Measurements from ENCODE around the gene SOD2. TPM values are rescaled to one million over a fixed set of nuclear protein-coding genes. Genes with fewer than 3 reads are reported as not detected.

SOD2 gene
- total RNA-seq, 4 donors from 2014 or later, result 147 to 927 (median 395) TPM

GRCh38 chr6:159681191-159681880, 11.7 kb downstream of the SOD2 start:
- no peaks in the 10 kb centered on the region for H3K27me3 ChIP-seq
- DNase-seq (ENCODE audit: extremely low spot score), result no peak
- intact Hi-C loops (cut with DNase I), result no loop called here
- H3K36me3 ChIP-seq, result peaks cover 22 to 94% (median 65%) of the 10 kb centered on the region in 4 donors
- WGBS, result 79% methylated on average over 10 of the region's 10 CpGs
- TF ChIP-seq EP300 (IDR thresholded peaks at IDR 0.05) (no peak), POLR2AphosphoS5 (IDR thresholded peaks at IDR 0.05) (no peak), POLR2A (IDR thresholded peaks at IDR 0.05; ENCODE audit: low read depth) (no peak), CTCF (IDR thresholded peaks at IDR 0.05) (no peak)
- H3K27ac ChIP-seq (replicated peaks in 1 of 4), result peak overlapping the region in 2 of 4 donors; percentile 1 to 39
- no peak overlapping the region for H3K4me3 ChIP-seq
- peaks cover 11 to 69% (median 58%) of the 10 kb centered on the region in 4 donors for H3K4me1 ChIP-seq
- no peaks in the 10 kb centered on the region for H3K9me3 ChIP-seq

GRCh38 chr6:159680104-159680503, 12.9 kb downstream of the SOD2 start:
- Histone ChIP-seq H3K9me3 (no peaks in the 10 kb centered on the region), H3K27ac (replicated peaks in 1 of 4) (peak overlapping the region; percentile 5 to 59 (median 36)), H3K27me3 (no peaks in the 10 kb centered on the region), H3K36me3 (peaks cover 22 to 82% (median 56%) of the 10 kb centered on the region in 4 donors), H3K4me3 (no peak overlapping the region), H3K4me1 (peaks cover 11 to 61% (median 48%) of the 10 kb centered on the region in 4 donors)
- no peak for TF ChIP-seq CTCF (IDR thresholded peaks at IDR 0.05)
- no peak for TF ChIP-seq POLR2A (IDR thresholded peaks at IDR 0.05; ENCODE audit: low read depth)
- TF ChIP-seq POLR2AphosphoS5 (IDR thresholded peaks at IDR 0.05), result no peak
- TF ChIP-seq EP300 (IDR thresholded peaks at IDR 0.05), result no peak
- 40% methylated on average over 3 of the region's 3 CpGs for WGBS
- DNase-seq (ENCODE audit: extremely low spot score), result no peak
- intact Hi-C loops (cut with DNase I), result no loop called here

GRCh38 chr6:159679091-159680077, 13.7 kb downstream of the SOD2 start:
- H3K27me3 ChIP-seq, result no peaks in the 10 kb centered on the region
- 64% methylated on average over 5 of the region's 5 CpGs for WGBS
- peaks cover 11 to 56% (median 45%) of the 10 kb centered on the region in 4 donors for H3K4me1 ChIP-seq
- intact Hi-C loops (cut with DNase I), result no loop called here
- peak overlapping the region; percentile 5 to 59 (median 36) for H3K27ac ChIP-seq (replicated peaks in 1 of 4)
- no peak overlapping the region for H3K4me3 ChIP-seq
- peaks cover 22 to 74% (median 49%) of the 10 kb centered on the region in 4 donors for H3K36me3 ChIP-seq
- no peak for TF ChIP-seq EP300 (IDR thresholded peaks at IDR 0.05)
- no peak for TF ChIP-seq POLR2AphosphoS5 (IDR thresholded peaks at IDR 0.05)
- H3K9me3 ChIP-seq, result no peaks in the 10 kb centered on the region
- DNase-seq (ENCODE audit: extremely low spot score), result peak; percentile 57

- intact Hi-C loops (cut with DNase I), result no loop called here
- Histone ChIP-seq H3K36me3 (peaks cover 18 to 66% (median 41%) of the 10 kb centered on the region in 4 donors), H3K27me3 (no peaks in the 10 kb centered on the region), H3K4me3 (no peak overlapping the region), H3K4me1 (peaks cover 11 to 48% (median 40%) of the 10 kb centered on the region in 4 donors), H3K9me3 (no peaks in the 10 kb centered on the region), H3K27ac (replicated peaks in 1 of 4) (peak overlapping the region in 1 of 4 donors; percentile 3)
- peak; percentile 37 for DNase-seq (ENCODE audit: extremely low spot score)
- 94% methylated on average over 3 of the region's 3 CpGs for WGBS
- TF ChIP-seq POLR2AphosphoS5 (IDR thresholded peaks at IDR 0.05), result no peak
- TF ChIP-seq POLR2A (IDR thresholded peaks at IDR 0.05; ENCODE audit: low read depth), result no peak
- TF ChIP-seq EP300 (IDR thresholded peaks at IDR 0.05), result no peak
Measured at GRCh38 chr6:159678574-159678973, 14.5 kb downstream of the SOD2 start.

- DNase-seq (ENCODE audit: extremely low spot score), result peak; percentile 57
- Histone ChIP-seq H3K4me3 (no peak overlapping the region), H3K27me3 (no peaks in the 10 kb centered on the region), H3K4me1 (peaks cover 8 to 39% (median 33%) of the 10 kb centered on the region in 4 donors), H3K9me3 (no peaks in the 10 kb centered on the region), H3K36me3 (peaks cover 14 to 57% (median 33%) of the 10 kb centered on the region in 4 donors), H3K27ac (replicated peaks in 1 of 4) (peak overlapping the region in 1 of 4 donors; percentile 23)
- intact Hi-C loops (cut with DNase I), result no loop called here
- WGBS, result 88% methylated on average over 5 of the region's 5 CpGs
- TF ChIP-seq POLR2A (IDR thresholded peaks at IDR 0.05; ENCODE audit: low read depth), result no peak
- no peak for TF ChIP-seq CTCF (IDR thresholded peaks at IDR 0.05)
- no peak for TF ChIP-seq POLR2AphosphoS5 (IDR thresholded peaks at IDR 0.05)
- TF ChIP-seq EP300 (IDR thresholded peaks at IDR 0.05), result no peak
Measured at GRCh38 chr6:159677506-159678165, 15.4 kb downstream of the SOD2 start.
